SK-N-SH (cell line): ENCODE measurements around the gene CPS1.

Experiments
- CTCF ChIP-seq: fragments of 200-600 bp; sonication (generic); IDR thresholded peaks from 2 replicates; pipeline ENCODE4 v1.6.1; 2017; ENCODE audit warnings: antibody characterized with exemption, mild to moderate bottlenecking, moderate library complexity
- EP300 ChIP-seq, 2 experiments: IDR thresholded peaks; 2 replicates each; pipeline versions ENCODE4 v1.4.0 to v1.6.1; 2012; ENCODE audit warnings: borderline replicate concordance in 1 of 2, low read depth in 1 of 2, low read length in 1 of 2
- JUND ChIP-seq: IDR thresholded peaks from 2 replicates; pipeline ENCODE4 v1.4.0; 2012
- POLR2AphosphoS5 ChIP-seq: IDR thresholded peaks from 2 replicates; pipeline ENCODE4 v1.6.1; 2012; ENCODE audit warnings: low read depth, low read length

GRCh38 chr2:210727549-210727948, 171.2 kb downstream of the CPS1 start:
- no peak for TF ChIP-seq JUND
- no peak for TF ChIP-seq POLR2AphosphoS5
- TF ChIP-seq CTCF: no peak
- no peak for TF ChIP-seq EP300 (IDR thresholded peaks at IDR 0.05; ENCODE audit: borderline replicate concordance in 1 of 2, low read depth in 1 of 2, low read length in 1 of 2)
